ENCODE measurements around the gene OAS2. TPM values are rescaled to one million over a fixed set of nuclear protein-coding genes. Genes with fewer than 3 reads are reported as not detected.

Gene OAS2
- total RNA-seq, 2 donors from 2014 or later: 3.0 to 3.2 TPM

- no peak for TF ChIP-seq CTCF (IDR thresholded peaks at IDR 0.05)
- Histone ChIP-seq H3K9ac (ENCODE audit: low read depth in 2 of 2, low read length in 2 of 2) (no peak overlapping the region), H3K27me3 (no peaks in the 10 kb centered on the region), H3K27ac (no peak overlapping the region), H3K4me1 (no peaks in the 10 kb centered on the region), H3K36me3 (no peaks in the 10 kb centered on the region), H3K4me3 (no peak overlapping the region), H3K9me3 (no peaks in the 10 kb centered on the region)
- no peak for DNase-seq
- intact Hi-C loops (cut with DNase I): no loop called here
These were observed 45.7 kb upstream of the OAS2 start for GRCh38 chr12:112932485-112933128.

- Histone ChIP-seq H3K9me3 (no peaks in the 10 kb centered on the region), H3K27me3 (no peaks in the 10 kb centered on the region), H3K27ac (no peak overlapping the region), H3K36me3 (no peaks in the 10 kb centered on the region), H3K4me1 (no peaks in the 10 kb centered on the region), H3K4me3 (no peak overlapping the region), H3K9ac (ENCODE audit: low read depth in 2 of 2, low read length in 2 of 2) (no peak overlapping the region)
- DNase-seq: no peak
- intact Hi-C loops (cut with DNase I): no loop called here
- no peak for TF ChIP-seq CTCF (IDR thresholded peaks at IDR 0.05)
These were observed 45.2 kb upstream of the OAS2 start for GRCh38 chr12:112933129-112933505.

GRCh38 chr12:112936264-112936663, 42.1 kb upstream of the OAS2 start:
- intact Hi-C loops (cut with DNase I): loop anchor here (5.0 kb wide), 1 partner anchor 34 kb away; no protein-coding TSS in a partner anchor
- H3K9ac ChIP-seq (ENCODE audit: low read depth in 2 of 2, low read length in 2 of 2): no peak overlapping the region
- H3K27ac ChIP-seq: no peak overlapping the region
- no peak overlapping the region for H3K4me3 ChIP-seq
- TF ChIP-seq CTCF (IDR thresholded peaks at IDR 0.05): no peak
- H3K36me3 ChIP-seq: no peaks in the 10 kb centered on the region
- H3K27me3 ChIP-seq: no peaks in the 10 kb centered on the region
- DNase-seq: no peak
- no peaks in the 10 kb centered on the region for H3K9me3 ChIP-seq
- H3K4me1 ChIP-seq: peaks cover 8% of the 10 kb centered on the region

- H3K4me1 ChIP-seq: peaks cover 8% of the 10 kb centered on the region
- H3K4me3 ChIP-seq: no peak overlapping the region
- no peak overlapping the region for H3K27ac ChIP-seq
- no peaks in the 10 kb centered on the region for H3K9me3 ChIP-seq
- intact Hi-C loops (cut with DNase I): loop anchor here (5.0 kb wide), 1 partner anchor 35 kb away; no protein-coding TSS in a partner anchor
- no peaks in the 10 kb centered on the region for H3K36me3 ChIP-seq
- H3K27me3 ChIP-seq: no peaks in the 10 kb centered on the region
- TF ChIP-seq CTCF (IDR thresholded peaks at IDR 0.05): no peak
- no peak overlapping the region for H3K9ac ChIP-seq (ENCODE audit: low read depth in 2 of 2, low read length in 2 of 2)
- no peak for DNase-seq
These were observed 41.4 kb upstream of the OAS2 start for GRCh38 chr12:112936927-112937326.

GRCh38 chr12:112937741-112938719, 40.3 kb upstream of the OAS2 start, which contains the start of gene OAS3:
TSS of gene OAS3 (plus strand) at chr12:112938474. CDS start at chr12:112938531, 57 bp downstream.
- peak; percentile 92 for DNase-seq
- H3K4me3 ChIP-seq: peak within 1 kb of the TSS; percentile 70
- intact Hi-C loops (cut with DNase I): loop anchor here (5.0 kb wide), 1 partner anchor 36 kb away; no protein-coding TSS in a partner anchor
- peaks cover 8% of the 10 kb centered on the region for H3K4me1 ChIP-seq
- no peaks in the 10 kb centered on the region for H3K27me3 ChIP-seq
- no peak for TF ChIP-seq CTCF (IDR thresholded peaks at IDR 0.05)
- peak within 1 kb of the TSS; percentile 81 to 92 for H3K9ac ChIP-seq (ENCODE audit: low read depth in 2 of 2, low read length in 2 of 2)
- no peaks in the 10 kb centered on the region for H3K9me3 ChIP-seq
- H3K36me3 ChIP-seq: no peaks in the 10 kb centered on the region
- peak within 1 kb of the TSS; percentile 81 for H3K27ac ChIP-seq

Measured in colonic mucosa (tissue), 4 donors.